Mucosa of descending colon (tissue), 3 donors: ENCODE data around the gene DLK2. TPM values are rescaled to one million over a fixed set of nuclear protein-coding genes. Genes with fewer than 3 reads are reported as not detected.

Experiments used
- ATAC-seq: fragments of 200-7000 bp; cut with Tn5 transposase; one replicate; pipeline ENCODE4 v1.9.1; 2020; ENCODE audit warnings: mild to moderate bottlenecking, moderate library complexity
- DNase-seq, 3 donors: peaks; one replicate each; pipeline ENCODE4 v3.0.0-alpha.2; 2020
- H3K36me3 ChIP-seq: fragments of 200-600 bp; one replicate; pipeline ENCODE4 v1.8.0; 2021; ENCODE audit warnings: low read depth, mild to moderate bottlenecking
- H3K4me1 ChIP-seq: fragments of 200-600 bp; one replicate; pipeline ENCODE4 v1.8.0; 2021; ENCODE audit warnings: low read depth, mild to moderate bottlenecking
- H3K4me3 ChIP-seq: fragments of 200-600 bp; one replicate; pipeline ENCODE4 v1.8.0; 2021; ENCODE audit warnings: mild to moderate bottlenecking
- H3K9me3 ChIP-seq: fragments of 200-600 bp; one replicate; pipeline ENCODE4 v1.8.0; 2021; ENCODE audit warnings: mild to moderate bottlenecking
- intact Hi-C, 2 donors: fragments of 100-400 bp; cut with DNase I in 1 of 2; cut with micrococcal nuclease in 1 of 2; formaldehyde crosslinking; loops; one replicate each; pipeline versions ENCODE4 v1.11.0 to v1.11.1; 2022; cut with DNase I, micrococcal nuclease
- total RNA-seq, 3 donors: library from RNA; stranded (reverse); fragmentation: NEBNext Ultra II Directional in 2 of 3; extraction: Animal tissue kit (Norgen Biotek cat#: 25700) in 2 of 3; gene quantifications; one replicate each; pipeline versions ENCODE4 v1.2.1 to v1.2.4, GENCODE V29; 2021 to 2023
- TF ChIP-seq, protein P1 (sequence below): fragments of 200-600 bp; IDR thresholded peaks from one replicate; pipeline ENCODE4 v1.8.0; 2022; ENCODE audit warnings: antibody characterized with exemption, mild to moderate bottlenecking
- donor health status: DM: no; HTN: no; CAD: no; lungs with moderate emphysema.
- donor health status: DM: no; HTN: no; CAD: no.
- donor health status: DM: no; HTN: yes; CAD: no.

Gene DLK2
- total RNA-seq, 3 donors from 2014 or later = 0.47 TPM; not detected in 2

DNA sequence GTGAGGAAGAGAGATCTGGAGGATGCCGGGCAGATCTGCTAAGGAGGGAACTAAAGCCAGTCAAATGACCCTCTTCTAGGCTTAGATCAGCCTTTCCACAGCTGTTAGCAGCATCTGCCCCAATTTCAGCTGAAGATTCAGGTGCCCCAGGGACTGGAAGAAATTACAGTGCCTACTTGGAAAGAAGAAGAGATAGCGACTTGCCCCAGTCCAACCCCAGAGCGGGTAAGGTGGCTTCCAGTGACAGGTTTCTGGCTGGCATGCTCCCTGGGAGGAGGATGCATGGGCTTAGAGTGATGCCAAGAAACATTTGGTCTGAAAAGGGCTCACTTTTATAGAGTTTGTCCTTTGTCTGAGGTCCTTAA, 22.6 kb upstream of the DLK2 start:
- intact Hi-C loops = no loop called here
- Histone ChIP-seq H3K9me3 (no peaks in the 10 kb centered on the region), H3K36me3 (no peaks in the 10 kb centered on the region), H3K4me3 (peak overlapping the region; percentile 38), H3K4me1 (peaks cover 9% of the 10 kb centered on the region)
- ATAC-seq (no peak), DNase-seq (no peak)
- TF ChIP-seq, protein P1, sequence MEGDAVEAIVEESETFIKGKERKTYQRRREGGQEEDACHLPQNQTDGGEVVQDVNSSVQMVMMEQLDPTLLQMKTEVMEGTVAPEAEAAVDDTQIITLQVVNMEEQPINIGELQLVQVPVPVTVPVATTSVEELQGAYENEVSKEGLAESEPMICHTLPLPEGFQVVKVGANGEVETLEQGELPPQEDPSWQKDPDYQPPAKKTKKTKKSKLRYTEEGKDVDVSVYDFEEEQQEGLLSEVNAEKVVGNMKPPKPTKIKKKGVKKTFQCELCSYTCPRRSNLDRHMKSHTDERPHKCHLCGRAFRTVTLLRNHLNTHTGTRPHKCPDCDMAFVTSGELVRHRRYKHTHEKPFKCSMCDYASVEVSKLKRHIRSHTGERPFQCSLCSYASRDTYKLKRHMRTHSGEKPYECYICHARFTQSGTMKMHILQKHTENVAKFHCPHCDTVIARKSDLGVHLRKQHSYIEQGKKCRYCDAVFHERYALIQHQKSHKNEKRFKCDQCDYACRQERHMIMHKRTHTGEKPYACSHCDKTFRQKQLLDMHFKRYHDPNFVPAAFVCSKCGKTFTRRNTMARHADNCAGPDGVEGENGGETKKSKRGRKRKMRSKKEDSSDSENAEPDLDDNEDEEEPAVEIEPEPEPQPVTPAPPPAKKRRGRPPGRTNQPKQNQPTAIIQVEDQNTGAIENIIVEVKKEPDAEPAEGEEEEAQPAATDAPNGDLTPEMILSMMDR = no peak

DNA sequence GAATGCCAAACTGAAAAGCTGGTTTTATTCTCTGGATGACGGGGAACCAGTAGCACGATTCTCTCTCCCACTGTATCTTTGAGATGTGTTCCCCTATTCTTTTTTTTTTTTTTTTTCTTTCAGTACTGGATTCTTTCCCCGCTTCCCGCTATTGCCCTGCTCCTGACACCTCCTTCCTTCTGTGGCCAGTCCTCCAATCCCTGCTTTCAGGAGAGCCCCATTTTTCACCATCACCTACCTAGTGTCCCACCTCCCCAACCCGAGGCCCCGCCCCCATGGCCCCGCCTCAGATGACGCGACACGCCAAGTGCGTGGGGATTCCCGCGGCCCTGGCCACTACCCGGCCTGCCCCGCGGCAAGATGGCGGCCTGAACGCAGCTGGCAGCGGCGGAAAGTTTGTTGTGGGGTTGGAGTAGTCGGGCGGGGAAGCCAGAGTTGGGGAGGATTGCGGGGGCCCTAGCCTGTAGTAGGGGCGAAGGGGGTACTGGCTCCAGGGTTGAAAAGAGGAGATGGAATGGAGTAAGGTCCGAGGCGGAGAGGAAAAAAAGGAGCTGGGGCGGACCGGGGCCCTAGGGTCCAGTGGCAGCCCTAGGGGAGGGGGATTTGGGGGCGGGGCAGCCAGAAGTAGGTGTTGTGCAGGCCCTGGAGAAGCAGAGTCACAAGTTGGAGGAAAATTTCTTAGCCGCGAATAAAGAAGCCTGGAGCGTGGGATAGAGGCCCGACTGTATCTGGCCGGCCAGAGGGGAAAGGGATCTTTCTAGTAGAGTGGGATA, 22.1 kb upstream of the DLK2 start, which contains the start of gene TJAP1:
Gene TJAP1, plus strand, starts transcription at position 336 of the 773 bp plus-strand sequence. CDS start 21,432 bp downstream, outside the sequence.
- ATAC-seq = peak; percentile 100
- TF ChIP-seq, protein P1 = no peak
- no peaks in the 10 kb centered on the region for H3K36me3 ChIP-seq
- DNase-seq = peak; percentile 95 to 97 (median 96)
- peak within 1 kb of the TSS; percentile 38 for H3K4me3 ChIP-seq
- no peaks in the 10 kb centered on the region for H3K9me3 ChIP-seq
- peaks cover 9% of the 10 kb centered on the region for H3K4me1 ChIP-seq
- intact Hi-C loops = no loop called here

DNA sequence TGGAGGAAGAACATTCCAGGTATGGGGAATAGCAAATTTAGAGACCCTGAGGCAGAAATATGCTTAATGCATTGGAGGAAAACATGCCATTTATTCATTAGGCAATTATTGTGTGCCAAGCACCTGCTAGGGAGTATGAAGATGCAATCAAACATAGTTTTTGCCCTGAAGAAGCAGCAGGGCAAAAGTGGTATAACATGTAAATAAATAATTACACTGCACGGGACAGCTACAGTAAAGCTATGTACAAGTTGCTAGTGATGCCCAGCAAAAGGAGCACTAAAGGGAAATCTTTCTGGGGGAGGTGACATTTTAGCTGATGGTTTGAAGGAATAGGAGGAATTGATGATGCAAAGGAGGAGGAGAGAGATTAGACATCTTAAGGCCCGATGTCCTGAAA, 21.4 kb upstream of the DLK2 start:
- DNase-seq = no peak

DNA sequence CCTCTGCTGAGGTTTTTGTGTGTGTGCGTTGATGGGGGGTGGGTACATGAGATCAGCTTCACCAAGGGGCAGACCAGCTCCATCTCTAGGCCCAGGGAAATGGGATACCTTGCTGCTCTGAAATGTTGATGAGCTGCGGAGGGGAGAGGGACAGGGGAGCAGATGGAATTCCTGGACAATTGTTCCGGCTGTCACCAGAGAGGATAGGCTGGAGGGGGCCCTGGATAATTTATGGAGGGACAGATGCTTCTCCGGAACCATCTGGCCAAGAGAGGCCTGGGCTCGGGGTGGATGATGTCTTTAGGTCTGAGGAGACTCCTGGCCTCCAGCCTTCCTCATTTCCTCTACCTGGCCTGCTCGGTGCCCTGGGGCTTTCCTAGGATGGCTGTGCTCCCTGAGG, 20.2 kb upstream of the DLK2 start:
- peaks cover 9% of the 10 kb centered on the region for H3K4me1 ChIP-seq
- TF ChIP-seq, protein P1 = no peak
- no peak overlapping the region for H3K4me3 ChIP-seq
- ATAC-seq (no peak), DNase-seq (no peak)
- no peaks in the 10 kb centered on the region for H3K9me3 ChIP-seq
- no peaks in the 10 kb centered on the region for H3K36me3 ChIP-seq
- intact Hi-C loops = no loop called here

More for the DNA sequence above, 21.4 kb upstream of the DLK2 start:
- no peak overlapping the region for H3K4me3 ChIP-seq
- no peaks in the 10 kb centered on the region for H3K36me3 ChIP-seq
- intact Hi-C loops = no loop called here
- H3K4me1 ChIP-seq = peaks cover 9% of the 10 kb centered on the region
- H3K9me3 ChIP-seq = no peaks in the 10 kb centered on the region
- no peak for ATAC-seq
- TF ChIP-seq, protein P1 = no peak

DNA sequence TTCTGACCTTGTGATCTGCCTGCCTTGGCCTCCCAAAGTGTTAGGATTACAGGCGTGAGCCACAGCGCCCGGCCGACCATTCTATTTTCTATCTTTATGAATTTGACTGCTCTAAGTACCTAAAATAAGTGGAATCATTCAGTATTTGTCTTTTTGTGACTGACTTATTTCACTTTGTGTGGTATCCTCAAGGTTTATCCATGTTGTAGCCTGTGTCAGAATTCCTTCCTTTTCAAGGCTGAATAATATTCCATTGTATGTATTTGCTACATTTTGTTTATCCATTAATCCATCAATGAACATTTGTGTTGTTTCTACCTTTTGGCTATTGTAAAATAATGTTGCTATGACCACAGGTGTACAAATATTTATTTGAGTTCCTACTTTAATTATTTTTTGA, 17.2 kb upstream of the DLK2 start:
- TF ChIP-seq, protein P1 = no peak
- intact Hi-C loops = no loop called here
- Histone ChIP-seq H3K36me3 (no peaks in the 10 kb centered on the region), H3K4me1 (no peaks in the 10 kb centered on the region), H3K9me3 (no peaks in the 10 kb centered on the region), H3K4me3 (no peak overlapping the region)
- ATAC-seq = no peak
- no peak for DNase-seq
